HepG2 (cell line): ENCODE results near the gene ANKRD65. TPM values are rescaled to one million over a fixed set of nuclear protein-coding genes. Genes with fewer than 3 reads are reported as not detected.

Source experiments
- ATAD3A ChIP-seq: sonication (generic); formaldehyde crosslinking; IDR thresholded peaks from 2 replicates; pipeline ENCODE4 v1.4.0; 2020; ENCODE audit warnings: missing genetic modification reagents
- CENPX ChIP-seq: sonication (generic); formaldehyde crosslinking; IDR thresholded peaks from 2 replicates; pipeline ENCODE4 v1.9.0; 2021; ENCODE audit warnings: mild to moderate bottlenecking, missing genetic modification reagents, moderate library complexity
- ELF1 ChIP-seq: sonication (generic); formaldehyde crosslinking; IDR thresholded peaks from 2 replicates; pipeline ENCODE4 v1.4.0; 2020; ENCODE audit warnings: missing genetic modification reagents
- GATA4 ChIP-seq: sonication (generic); IDR thresholded peaks from 2 replicates; pipeline ENCODE4 v1.6.1; 2016; ENCODE audit warnings: antibody characterized with exemption, low read depth, borderline replicate concordance
- PHF20 ChIP-seq: sonication (generic); formaldehyde crosslinking; IDR thresholded peaks from 2 replicates; pipeline ENCODE4 v1.5.0; 2020; ENCODE audit warnings: mild to moderate bottlenecking, missing genetic modification reagents
- PITX1 ChIP-seq: sonication (generic); formaldehyde crosslinking; IDR thresholded peaks from 2 replicates; pipeline ENCODE4 v1.5.1; 2020; ENCODE audit warnings: mild to moderate bottlenecking, missing genetic modification reagents
- POGZ ChIP-seq: sonication (generic); formaldehyde crosslinking; IDR thresholded peaks from 2 replicates; pipeline ENCODE4 v1.4.0; 2020; ENCODE audit warnings: mild to moderate bottlenecking, missing genetic modification reagents
- RBFOX2 ChIP-seq: fragments of 200-400 bp; formaldehyde crosslinking; IDR thresholded peaks from 2 replicates; pipeline ENCODE4 v1.6.1; 2017; ENCODE audit warnings: low read depth, mild to moderate bottlenecking, low read length
- ZNF570 ChIP-seq: sonication (generic); formaldehyde crosslinking; IDR thresholded peaks from 2 replicates; pipeline ENCODE4 v1.4.0; 2020; ENCODE audit warnings: mild to moderate bottlenecking, missing genetic modification reagents, borderline replicate concordance
- polyA plus RNA-seq, 8 experiments: library from polyadenylated mRNA; depleted of rRNA in 3 of 8; stranded (reverse) in 7 of 8; unstranded in 1 of 8; fragments of >200 nt; fragmentation: Illumina TruSeq in 4 of 8; extraction: Trizol in 4 of 8; gene quantifications; 2 replicates each; pipeline versions ENCODE4 v1.2.1 to v1.2.3, GENCODE V29; 2011 to 2016; ENCODE audit warnings: low read depth in 4 of 8, missing spikeins in 1 of 8, mixed read lengths in 1 of 8; ENCODE audit not compliant: insufficient read depth in 1 of 8
- total RNA-seq, 5 experiments: library from RNA; depleted of rRNA; stranded (reverse); fragments of >200 nt; fragmentation: Illumina TruSeq; extraction: Trizol; gene quantifications; 2 replicates each; pipeline ENCODE4 v1.2.3, GENCODE V29; 2016; ENCODE audit warnings: low read depth in 1 of 5
- TF ChIP-seq, protein P1 (sequence below): sonication (generic); formaldehyde crosslinking; IDR thresholded peaks from 2 replicates; pipeline ENCODE4 v1.8.1; 2023; ENCODE audit warnings: mild to moderate bottlenecking, missing genetic modification reagents
- TF ChIP-seq, protein P2 (sequence below): sonication (generic); formaldehyde crosslinking; IDR thresholded peaks from 2 replicates; pipeline ENCODE4 v1.4.0; 2020; ENCODE audit warnings: missing genetic modification reagents
- TF ChIP-seq, protein P3 (sequence below): sonication (generic); formaldehyde crosslinking; IDR thresholded peaks from 2 replicates; pipeline ENCODE4 v1.8.0; 2022; ENCODE audit warnings: low read depth, missing genetic modification reagents
- TF ChIP-seq, protein P4 (sequence below): sonication (generic); formaldehyde crosslinking; IDR thresholded peaks from 2 replicates; pipeline ENCODE4 v1.4.0; 2020; ENCODE audit warnings: missing genetic modification reagents, mild to moderate bottlenecking, borderline replicate concordance
- TF ChIP-seq, protein P5 (sequence below): sonication (generic); formaldehyde crosslinking; conservative IDR thresholded peaks from 2 replicates; pipeline ENCODE4 v1.4.0; 2020; ENCODE audit warnings: missing genetic modification reagents
- TF ChIP-seq, protein P6 (sequence below): sonication (generic); formaldehyde crosslinking; IDR thresholded peaks from 2 replicates; pipeline ENCODE4 v1.8.0; 2022; ENCODE audit warnings: mild to moderate bottlenecking, missing genetic modification reagents

The ANKRD65 gene
- total and polyA plus RNA-seq, 2 of the 13 experiments (the other 11 are each of a cell fraction or from before 2014, with no cell fraction given), result 12.1 to 30.1 TPM

DNA sequence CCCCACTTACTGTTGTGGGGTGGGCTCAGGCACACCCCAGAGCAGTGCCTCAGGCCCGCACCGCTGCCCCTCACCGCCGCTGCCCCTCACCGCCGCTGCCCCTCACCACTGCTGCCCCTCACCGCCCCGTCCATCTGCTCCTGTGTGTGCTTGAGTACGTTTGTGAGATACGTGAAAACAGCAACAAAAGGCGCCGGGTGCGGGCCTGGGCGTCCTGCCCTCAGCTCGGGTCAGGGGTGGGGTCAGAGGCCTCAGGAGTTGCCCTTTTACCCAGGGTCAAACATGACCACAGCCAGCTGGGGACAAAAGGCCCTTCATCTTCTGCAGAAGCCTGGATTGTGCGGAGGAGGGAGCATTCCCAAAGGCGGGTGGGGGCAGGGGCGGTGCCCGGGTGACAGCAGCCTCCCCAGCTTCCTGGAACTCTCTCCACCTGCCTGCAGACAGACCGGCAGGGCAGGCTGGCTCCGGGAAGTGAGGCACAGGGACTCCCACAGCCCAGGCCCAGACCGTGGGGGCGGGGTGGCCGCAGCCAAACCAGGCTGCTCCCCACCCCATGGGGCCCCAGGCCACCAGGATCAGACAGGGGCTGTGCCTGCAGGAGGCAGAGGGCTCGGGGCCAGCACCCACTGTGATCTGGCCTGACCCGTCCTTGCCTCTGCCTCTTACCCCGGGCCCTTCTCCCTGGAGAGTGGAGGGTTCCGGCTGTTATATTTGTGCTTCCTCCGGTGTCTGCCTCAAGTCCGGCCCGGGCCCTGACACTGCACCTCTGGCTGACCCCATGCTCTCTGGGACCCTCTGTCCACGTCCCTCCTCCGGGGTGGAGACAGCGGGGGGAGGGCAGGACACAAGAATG is 12.1 kb upstream of the ANKRD65 start (continued):
- TF ChIP-seq, protein P1, sequence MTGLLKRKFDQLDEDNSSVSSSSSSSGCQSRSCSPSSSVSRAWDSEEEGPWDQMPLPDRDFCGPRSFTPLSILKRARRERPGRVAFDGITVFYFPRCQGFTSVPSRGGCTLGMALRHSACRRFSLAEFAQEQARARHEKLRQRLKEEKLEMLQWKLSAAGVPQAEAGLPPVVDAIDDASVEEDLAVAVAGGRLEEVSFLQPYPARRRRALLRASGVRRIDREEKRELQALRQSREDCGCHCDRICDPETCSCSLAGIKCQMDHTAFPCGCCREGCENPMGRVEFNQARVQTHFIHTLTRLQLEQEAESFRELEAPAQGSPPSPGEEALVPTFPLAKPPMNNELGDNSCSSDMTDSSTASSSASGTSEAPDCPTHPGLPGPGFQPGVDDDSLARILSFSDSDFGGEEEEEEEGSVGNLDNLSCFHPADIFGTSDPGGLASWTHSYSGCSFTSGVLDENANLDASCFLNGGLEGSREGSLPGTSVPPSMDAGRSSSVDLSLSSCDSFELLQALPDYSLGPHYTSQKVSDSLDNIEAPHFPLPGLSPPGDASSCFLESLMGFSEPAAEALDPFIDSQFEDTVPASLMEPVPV (CRISPR knock-in tag), result peak; percentile 79; the same call in 1 of the 2 replicates
- TF ChIP-seq PITX1 (CRISPR knock-in tag), result peak; percentile 89
- TF ChIP-seq, protein P2, sequence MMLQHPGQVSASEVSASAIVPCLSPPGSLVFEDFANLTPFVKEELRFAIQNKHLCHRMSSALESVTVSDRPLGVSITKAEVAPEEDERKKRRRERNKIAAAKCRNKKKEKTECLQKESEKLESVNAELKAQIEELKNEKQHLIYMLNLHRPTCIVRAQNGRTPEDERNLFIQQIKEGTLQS (CRISPR knock-in tag), result no peak
- TF ChIP-seq, protein P3, sequence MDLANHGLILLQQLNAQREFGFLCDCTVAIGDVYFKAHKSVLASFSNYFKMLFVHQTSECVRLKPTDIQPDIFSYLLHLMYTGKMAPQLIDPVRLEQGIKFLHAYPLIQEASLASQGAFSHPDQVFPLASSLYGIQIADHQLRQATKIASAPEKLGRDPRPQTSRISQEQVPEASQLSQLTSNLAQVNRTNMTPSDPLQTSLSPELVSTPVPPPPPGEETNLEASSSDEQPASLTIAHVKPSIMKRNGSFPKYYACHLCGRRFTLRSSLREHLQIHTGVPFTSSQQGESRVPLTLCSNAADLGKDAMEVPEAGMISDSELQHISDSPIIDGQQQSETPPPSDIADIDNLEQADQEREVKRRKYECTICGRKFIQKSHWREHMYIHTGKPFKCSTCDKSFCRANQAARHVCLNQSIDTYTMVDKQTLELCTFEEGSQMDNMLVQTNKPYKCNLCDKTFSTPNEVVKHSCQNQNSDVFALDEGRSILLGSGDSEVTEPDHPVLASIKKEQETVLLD (CRISPR knock-in tag), result no peak
- no peak for TF ChIP-seq ATAD3A (CRISPR knock-in tag)
- TF ChIP-seq, protein P4, sequence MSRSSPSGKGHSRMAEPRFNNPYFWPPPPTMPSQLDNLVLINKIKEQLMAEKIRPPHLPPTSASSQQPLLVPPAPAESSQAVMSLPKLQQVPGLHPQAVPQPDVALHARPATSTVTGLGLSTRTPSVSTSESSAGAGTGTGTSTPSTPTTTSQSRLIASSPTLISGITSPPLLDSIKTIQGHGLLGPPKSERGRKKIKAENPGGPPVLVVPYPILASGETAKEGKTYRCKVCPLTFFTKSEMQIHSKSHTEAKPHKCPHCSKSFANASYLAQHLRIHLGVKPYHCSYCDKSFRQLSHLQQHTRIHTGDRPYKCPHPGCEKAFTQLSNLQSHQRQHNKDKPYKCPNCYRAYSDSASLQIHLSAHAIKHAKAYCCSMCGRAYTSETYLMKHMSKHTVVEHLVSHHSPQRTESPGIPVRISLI, result 0 out of 2 replicates have a peak, but pooled peaks have one; percentile 18
- TF ChIP-seq, protein P5, sequence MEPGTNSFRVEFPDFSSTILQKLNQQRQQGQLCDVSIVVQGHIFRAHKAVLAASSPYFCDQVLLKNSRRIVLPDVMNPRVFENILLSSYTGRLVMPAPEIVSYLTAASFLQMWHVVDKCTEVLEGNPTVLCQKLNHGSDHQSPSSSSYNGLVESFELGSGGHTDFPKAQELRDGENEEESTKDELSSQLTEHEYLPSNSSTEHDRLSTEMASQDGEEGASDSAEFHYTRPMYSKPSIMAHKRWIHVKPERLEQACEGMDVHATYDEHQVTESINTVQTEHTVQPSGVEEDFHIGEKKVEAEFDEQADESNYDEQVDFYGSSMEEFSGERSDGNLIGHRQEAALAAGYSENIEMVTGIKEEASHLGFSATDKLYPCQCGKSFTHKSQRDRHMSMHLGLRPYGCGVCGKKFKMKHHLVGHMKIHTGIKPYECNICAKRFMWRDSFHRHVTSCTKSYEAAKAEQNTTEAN (CRISPR knock-in tag), result peak; percentile 63; the same call in 1 of the 2 replicates
- TF ChIP-seq GATA4, result no peak
- TF ChIP-seq RBFOX2, result peak; percentile 86
- TF ChIP-seq POGZ (CRISPR knock-in tag), result no peak; the same call in none of the 2 replicates
- TF ChIP-seq, protein P6, sequence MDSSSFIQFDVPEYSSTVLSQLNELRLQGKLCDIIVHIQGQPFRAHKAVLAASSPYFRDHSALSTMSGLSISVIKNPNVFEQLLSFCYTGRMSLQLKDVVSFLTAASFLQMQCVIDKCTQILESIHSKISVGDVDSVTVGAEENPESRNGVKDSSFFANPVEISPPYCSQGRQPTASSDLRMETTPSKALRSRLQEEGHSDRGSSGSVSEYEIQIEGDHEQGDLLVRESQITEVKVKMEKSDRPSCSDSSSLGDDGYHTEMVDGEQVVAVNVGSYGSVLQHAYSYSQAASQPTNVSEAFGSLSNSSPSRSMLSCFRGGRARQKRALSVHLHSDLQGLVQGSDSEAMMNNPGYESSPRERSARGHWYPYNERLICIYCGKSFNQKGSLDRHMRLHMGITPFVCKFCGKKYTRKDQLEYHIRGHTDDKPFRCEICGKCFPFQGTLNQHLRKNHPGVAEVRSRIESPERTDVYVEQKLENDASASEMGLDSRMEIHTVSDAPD (CRISPR knock-in tag), result peak; percentile 71
- no peak for TF ChIP-seq CENPX (CRISPR knock-in tag)
- TF ChIP-seq ZNF570 (CRISPR knock-in tag), result no peak
- peak; percentile 93 for TF ChIP-seq ELF1 (CRISPR knock-in tag)
- TF ChIP-seq PHF20, result no peak; the same call in 1 of the 2 replicates
